Activated CD8-positive, alpha-beta memory T cell treated with anti-CD3 and anti-CD28 coated beads, Interleukin-2, amount 50 U/mL, for 24 hours (primary cell): Measurements from ENCODE around the gene STK26.
"Not testable (repeated sequence)": the region's sequence is repeated elsewhere in the genome, so short reads cannot be mapped to it uniquely, and the experiment has no call there.

Source experiments
- DNase-seq: peaks from one replicate; pipeline ENCODE4 v3.0.0-alpha.2; 2020; ENCODE audit errors: extremely low read depth

The STK26 gene

DNA sequence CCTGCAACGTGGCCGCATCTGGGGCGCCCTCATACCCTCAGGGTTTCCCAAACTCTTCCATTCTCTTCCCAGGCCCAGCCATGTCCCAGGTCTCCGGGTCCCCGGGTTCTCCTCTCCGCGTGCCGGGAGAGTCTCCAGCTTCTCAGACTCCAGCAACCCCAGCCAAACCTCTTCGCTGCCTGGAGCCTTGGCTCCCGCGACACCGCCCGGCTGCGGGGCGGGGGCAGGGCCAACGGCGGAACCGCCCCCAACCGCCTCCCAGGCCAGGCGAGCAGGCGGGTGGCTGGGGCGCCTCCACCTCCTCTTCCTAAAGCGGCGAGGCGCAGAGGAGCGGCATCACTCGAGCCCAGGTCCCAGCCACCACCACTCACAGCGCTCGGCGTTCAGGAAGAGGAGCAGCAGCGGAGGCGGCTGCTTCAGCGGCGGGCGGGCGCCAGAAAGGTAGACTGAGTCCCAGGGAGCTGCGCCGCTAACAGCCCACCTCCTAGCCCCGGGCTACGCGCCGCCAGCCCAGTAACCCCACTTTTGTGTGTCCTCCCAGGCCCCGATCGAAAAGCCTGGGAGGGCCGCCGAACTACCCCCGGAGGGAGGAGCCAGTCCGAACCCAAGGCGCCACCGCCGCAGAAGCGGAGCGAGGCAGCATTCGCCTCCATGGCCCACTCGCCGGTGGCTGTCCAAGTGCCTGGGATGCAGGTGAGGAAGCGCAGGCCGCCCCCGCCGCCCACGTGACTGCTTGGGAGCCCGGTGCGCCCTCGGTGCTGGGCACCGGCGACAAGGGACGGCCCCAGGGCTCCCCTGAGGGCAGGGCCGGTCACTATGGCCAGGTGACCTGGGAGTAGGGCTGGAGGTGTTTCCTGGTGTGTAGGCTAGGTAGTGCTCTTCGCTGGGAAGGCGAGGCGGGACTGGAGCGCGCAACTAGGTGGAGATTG is at the start of gene STK26:
TSS of gene STK26 (plus strand) at position 336 of the 929 bp plus-strand sequence. CDS start at position 652, 316 bp downstream.
- no peak for DNase-seq

- DNase-seq: no peak
These were observed 47.3 kb upstream of the STK26 start for GRCh38 chrX:131975851-131976250.

- no peak for DNase-seq
These were observed 45.5 kb upstream of the STK26 start for GRCh38 chrX:131977619-131978018.

DNA sequence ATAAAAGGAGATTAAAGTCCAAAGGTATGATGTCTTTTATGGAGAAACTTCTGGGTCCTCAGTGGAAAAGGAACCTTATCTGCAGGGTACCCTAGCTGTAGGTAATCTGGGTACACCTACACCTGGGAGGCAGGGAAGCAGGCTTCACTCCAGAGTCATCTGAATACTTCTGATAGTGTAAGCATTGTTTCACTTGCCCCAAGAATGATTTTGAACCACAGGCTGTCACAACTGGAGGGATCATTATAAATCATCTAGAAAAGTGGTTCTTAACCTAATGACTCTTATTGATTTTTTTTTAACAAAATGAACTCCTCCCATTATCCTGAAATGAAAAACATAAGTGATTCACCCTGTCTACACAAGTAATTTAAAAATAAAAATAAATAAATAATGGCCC is 44.0 kb upstream of the STK26 start:
- no peak for DNase-seq

DNA sequence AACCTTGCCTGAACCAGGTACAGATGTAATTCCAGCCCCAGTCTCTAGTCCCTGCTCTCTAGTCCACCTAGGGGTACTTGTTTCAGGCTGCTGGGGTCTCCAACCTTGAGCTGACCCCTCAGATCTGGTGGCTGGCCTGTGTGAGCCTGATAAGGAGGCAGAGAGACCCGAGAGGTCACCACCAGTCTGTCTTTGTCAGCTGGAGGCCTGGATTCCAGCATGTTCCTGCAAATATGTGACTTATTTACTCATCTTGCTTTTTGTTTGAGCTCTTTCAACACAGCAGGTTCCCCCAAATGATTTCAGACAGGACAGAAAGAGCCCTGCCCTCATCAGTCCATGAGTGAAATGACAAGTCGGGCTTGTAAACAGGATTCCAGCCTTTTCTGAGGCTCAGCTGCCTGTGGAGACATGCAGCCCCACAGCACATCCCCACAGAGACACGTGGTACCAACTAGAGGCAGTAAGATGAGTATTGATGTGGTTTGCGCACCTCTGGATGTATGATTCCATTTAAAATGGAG is 37.5 kb upstream of the STK26 start:
- no peak for DNase-seq

DNA sequence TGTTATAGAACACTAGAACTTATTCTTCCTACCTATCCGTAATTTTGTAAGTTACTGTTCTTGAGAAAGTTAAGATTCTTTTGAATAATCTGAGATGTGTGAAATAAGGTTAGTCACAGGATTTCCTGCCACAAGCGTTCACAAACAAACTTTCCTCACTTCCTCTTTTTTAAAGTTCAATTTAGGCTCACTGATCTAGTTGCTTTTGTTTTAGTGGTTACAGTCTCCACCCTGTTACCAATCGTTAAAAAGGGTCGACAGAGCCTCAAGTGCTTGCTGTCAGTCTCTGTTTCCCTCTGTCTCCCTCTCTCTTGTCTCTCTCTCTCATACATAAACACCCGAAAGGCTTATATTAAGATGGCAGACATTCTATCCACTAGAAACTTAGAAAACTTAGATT is 35.9 kb upstream of the STK26 start:
- DNase-seq: no peak

DNA sequence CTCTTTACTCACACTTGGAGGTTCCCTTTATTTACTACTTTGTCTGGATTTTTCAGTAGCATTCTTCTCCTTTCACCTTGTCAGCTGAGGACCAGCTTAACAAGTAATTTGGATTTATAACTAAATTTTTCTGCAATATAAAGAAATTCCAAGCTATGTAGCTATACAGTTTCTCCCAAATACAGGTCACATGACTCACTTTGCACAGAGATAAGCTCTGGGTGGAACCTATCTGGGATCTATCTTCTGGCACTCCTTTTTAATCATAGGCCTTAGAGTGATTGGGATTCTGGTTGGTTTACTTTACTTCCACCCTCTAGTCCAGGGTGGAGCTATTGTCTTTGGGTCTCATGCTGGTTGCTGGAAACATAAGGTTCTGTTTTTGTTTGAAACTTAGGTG is 34.9 kb upstream of the STK26 start:
- no peak for DNase-seq

DNA sequence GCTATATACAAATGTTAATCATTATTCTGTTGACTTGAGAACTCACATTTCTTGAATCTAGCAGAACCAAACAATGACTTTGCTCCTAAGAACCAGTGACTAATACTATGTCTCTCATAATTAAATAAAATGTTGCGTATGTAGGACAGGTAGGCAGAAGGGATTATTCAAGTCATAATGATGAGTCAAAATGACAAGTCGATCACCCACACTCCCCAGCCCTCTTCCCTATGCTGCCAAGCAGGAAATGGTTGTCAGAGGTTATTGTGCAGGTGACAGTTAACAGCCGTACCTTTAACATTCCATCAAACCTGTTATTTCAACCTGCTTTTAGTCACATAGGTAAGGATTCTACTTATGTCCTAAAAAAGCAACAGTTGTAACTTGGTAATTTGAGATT is 22.0 kb upstream of the STK26 start:
- DNase-seq: no peak

DNA sequence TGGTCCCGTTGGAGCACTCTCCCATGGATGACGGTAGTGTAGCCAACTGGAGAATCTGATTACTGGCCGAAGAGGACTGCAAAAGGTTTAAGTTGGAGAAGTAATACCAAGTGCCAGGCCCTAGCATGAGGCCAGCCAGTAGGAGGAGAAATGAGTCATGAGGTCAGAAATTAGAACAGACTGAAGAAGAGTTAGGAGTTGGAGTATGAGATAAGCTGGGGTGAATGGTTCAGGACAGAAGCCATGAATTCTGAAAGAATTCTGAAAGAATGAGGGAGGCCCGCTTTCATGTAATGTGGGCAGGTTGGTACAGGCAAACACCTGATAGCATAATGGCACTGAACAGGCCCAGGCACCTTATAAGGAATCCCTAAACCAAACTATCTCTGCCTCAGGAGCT is 18.4 kb upstream of the STK26 start:
- no peak for DNase-seq

DNA sequence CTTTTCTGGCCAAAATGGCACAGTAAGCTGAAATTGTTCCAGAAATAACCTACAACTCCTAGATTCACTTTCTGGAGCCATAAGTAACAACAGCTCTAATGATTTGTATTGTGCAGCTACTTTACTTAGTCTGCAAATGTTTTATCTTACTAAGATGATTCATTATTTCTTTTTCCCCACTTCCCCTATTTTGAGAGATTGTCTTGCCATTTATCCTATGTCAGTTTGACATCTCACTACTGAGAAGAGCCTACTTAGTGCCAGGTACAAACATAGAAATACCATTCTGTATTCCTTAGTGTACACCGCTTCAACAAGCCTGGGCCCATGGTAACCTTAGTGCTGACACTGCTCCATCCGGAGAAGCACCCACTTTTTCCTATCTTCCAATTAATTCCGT is 13.8 kb upstream of the STK26 start:
- no peak for DNase-seq

DNA sequence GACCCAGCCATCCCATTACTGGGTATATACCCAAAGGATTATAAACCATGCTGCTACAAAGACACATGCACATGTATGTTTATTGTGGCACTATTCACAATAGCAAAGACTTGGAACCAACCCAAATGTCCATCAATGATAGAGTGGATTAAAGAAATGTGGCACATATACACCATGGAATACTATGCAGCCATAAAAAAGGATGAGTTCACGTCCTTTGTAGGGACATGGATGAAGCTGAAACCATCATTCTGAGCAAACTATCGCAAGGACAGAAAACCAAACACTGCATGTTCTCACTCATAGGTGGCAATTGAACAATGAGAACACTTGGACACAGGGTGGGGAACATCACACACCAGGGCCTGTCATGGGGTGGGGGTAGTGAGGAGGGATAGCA is 12.9 kb upstream of the STK26 start:
- DNase-seq: not testable (repeated sequence)

GRCh38 chrX:132015875-132016274 is 7.2 kb upstream of the STK26 start:
- no peak for DNase-seq

- DNase-seq: no peak
These were observed 6.3 kb upstream of the STK26 start for GRCh38 chrX:132016628-132017430.

GRCh38 chrX:132017431-132018185 is 5.5 kb upstream of the STK26 start:
- no peak for DNase-seq

DNA sequence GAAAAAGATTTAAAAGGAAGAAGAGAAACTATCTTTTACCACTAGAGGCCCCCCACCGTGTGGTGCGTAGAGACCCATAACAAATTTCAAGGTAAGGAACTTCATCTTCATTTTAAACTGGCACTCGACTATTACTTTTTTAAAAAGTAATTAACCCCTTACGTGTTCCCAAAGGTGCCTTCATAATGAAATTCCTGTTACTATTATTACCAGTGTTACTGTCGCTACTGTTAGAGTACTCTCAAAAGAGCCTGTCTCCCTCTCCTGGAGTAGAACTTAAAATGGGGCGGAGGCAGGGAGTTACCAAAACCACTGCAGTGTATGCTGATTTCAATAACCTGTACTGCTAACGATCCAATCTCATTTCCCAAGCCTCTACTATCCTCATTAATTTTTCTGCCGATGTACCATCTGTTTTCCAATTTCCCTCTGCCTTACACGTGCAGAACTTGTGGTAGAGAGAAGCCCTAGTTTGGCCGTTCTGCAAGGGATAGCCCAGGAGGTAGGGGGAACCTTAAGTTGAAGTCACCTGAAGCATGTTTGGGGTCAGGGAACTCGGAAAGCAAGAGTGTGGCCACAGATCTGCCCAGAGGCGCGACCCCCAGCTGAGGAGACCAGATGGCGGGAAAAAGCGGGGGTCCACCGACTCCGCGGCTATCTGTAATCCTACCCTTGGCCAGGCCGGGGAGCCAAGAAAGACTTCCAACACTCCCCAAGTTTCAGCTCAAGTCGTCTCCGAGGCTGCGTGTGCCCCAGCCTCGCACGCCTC is 720 bp upstream of the STK26 start:
- no peak for DNase-seq

- no peak for DNase-seq
These were observed 839 bp downstream of the STK26 start for GRCh38 chrX:132023896-132024386.

- no peak for DNase-seq
These were observed 1.9 kb downstream of the STK26 start for GRCh38 chrX:132025041-132025440.

- no peak for DNase-seq
These were observed 7.2 kb downstream of the STK26 start for GRCh38 chrX:132030264-132030663.

DNA sequence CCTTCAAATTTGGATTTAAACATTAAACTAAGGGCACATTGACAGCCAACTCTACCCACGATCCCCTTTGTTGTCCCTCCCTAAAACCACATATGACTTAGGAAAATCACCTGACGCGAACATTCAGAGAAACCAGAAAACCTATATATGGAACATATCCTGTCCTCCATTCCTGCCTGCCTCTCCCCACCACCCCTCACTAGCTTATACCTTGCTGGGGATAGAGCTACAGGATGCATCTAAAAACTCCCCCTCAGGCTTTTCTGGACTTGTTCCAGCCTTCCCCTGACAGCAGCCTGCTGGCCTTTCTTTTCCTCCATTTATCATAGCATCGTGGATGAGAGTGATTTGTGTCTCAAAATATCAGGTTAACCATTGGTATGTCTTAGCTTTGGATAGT is 8.8 kb downstream of the STK26 start:
- no peak for DNase-seq

DNA sequence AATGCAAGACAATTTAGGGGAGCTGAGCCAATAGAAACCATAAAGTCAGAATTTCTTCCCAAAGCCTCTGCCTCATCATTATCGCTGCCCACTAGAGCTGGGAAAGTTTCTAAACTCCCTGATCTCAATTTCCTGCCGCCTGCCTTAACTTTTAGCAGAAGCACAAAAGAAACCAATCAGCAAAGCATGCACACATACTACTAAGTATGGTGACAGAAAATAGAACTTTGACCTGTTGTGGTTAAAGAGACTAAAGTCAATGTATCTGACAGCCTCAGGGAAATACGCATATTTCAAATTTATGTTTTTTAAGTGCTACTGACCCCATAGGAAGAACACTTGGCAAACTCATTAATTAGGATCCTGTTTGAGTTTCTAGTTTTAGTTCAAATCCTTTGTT is 10.1 kb downstream of the STK26 start:
- no peak for DNase-seq

- DNase-seq: no peak
These were observed 11.5 kb downstream of the STK26 start for GRCh38 chrX:132034648-132035047.
